Subcutaneous abdominal adipose tissue (tissue), 5 donors: ENCODE results near the gene SERINC1.

Experiments used
- H3K27ac ChIP-seq: one replicate; pipeline ENCODE4 v1.7.0; 2013; ENCODE audit warnings: low read depth, mild to moderate bottlenecking, inconsistent platforms, low read length, moderate library complexity
- H3K27me3 ChIP-seq, 5 donors: one replicate each; pipeline ENCODE4 v1.7.0; 2013; ENCODE audit warnings: low read length in 5 of 5, inconsistent platforms in 1 of 5; ENCODE audit not compliant: control insufficient read depth in 5 of 5, insufficient read depth in 4 of 5
- H3K36me3 ChIP-seq, 5 donors: one replicate each; pipeline ENCODE4 v1.7.0; 2013; ENCODE audit warnings: low read length in 5 of 5; ENCODE audit not compliant: control insufficient read depth in 5 of 5, insufficient read depth in 5 of 5
- H3K4me1 ChIP-seq, 5 donors: one replicate each; pipeline ENCODE4 v1.7.0; 2013; ENCODE audit warnings: low read length in 5 of 5, mild to moderate bottlenecking in 3 of 5, moderate library complexity in 1 of 5; ENCODE audit not compliant: control insufficient read depth in 5 of 5, insufficient read depth in 5 of 5
- H3K4me3 ChIP-seq, 5 donors: one replicate each; pipeline ENCODE4 v1.7.0; 2013; ENCODE audit warnings: low read length in 5 of 5, low read depth in 1 of 5
- H3K9ac ChIP-seq, 5 donors: one replicate each; pipeline ENCODE4 v1.7.0; 2013; ENCODE audit warnings: low read length in 5 of 5, mild to moderate bottlenecking in 4 of 5, moderate library complexity in 3 of 5
- H3K9me3 ChIP-seq, 5 donors: one replicate each; pipeline ENCODE4 v1.7.0; 2013; ENCODE audit warnings: low read length in 5 of 5; ENCODE audit not compliant: control insufficient read depth in 5 of 5
- donor health status: healthy.
- donor health status: healthy.
- donor health status: healthy.
- donor health status: healthy.
- donor health status: healthy.

SERINC1 gene

DNA sequence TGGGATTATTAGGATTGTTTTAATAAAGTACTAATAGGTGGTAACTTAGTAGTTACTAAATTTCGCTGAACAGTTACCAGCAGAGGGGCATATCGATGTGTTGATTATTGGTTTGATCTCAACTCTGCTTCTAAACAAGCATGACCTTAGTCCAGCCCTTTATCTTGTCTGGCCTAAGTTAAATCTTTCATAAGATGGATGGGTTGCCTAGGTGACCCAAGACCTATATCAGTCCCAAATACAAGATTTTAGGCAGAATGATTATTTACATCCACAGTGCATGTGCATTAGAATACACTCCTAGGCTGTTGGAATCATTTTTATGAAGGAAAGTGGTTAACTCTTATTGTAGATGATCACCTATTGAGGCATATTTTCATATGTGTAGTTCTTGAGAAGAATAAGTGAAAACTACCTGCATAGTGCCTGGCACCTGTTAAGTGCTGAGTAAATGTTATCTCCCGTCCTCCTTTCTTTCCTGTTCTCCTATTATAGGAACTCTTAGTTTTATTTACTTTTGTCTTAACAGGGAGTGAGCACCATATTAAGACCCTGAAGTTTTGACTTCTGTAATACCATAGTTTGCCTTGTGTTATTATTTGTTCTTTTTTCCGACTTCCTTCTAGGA, 71.0 kb downstream of the SERINC1 start:
- Histone ChIP-seq H3K4me3 (peak overlapping the region; percentile 71 to 100 (median 98)), H3K36me3 (no peaks in the 10 kb centered on the region), H3K4me1 (peaks cover 0 to 23% (median 21%) of the 10 kb centered on the region in 5 donors), H3K9me3 (no peaks in the 10 kb centered on the region), H3K27ac (no peak overlapping the region), H3K9ac (peak overlapping the region in 4 of 5 donors; percentile 86 to 97 (median 90)), H3K27me3 (no peaks in the 10 kb centered on the region)

DNA sequence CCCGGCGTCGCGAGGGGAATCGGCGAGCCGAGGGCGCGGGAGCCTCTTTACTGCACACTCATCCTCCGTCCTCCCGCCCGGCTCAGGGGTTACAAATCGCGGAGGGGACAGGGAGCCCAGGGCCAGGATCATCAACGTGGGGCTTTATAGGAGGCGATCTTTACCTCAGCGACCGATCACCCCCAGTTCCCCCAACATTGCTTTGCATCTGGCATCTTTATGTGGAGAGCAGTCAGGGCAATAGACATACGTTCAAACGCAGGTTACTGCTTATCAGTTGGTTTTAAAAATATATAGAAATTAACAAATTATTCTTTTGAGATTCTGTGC, 71.5 kb downstream of the SERINC1 start:
- H3K27me3 ChIP-seq = no peaks in the 10 kb centered on the region
- H3K27ac ChIP-seq = peak overlapping the region; percentile 49
- H3K4me3 ChIP-seq = peak overlapping the region; percentile 71 to 100 (median 98)
- peaks cover 0 to 19% (median 16%) of the 10 kb centered on the region in 5 donors for H3K4me1 ChIP-seq
- H3K36me3 ChIP-seq = no peaks in the 10 kb centered on the region
- peak overlapping the region in 4 of 5 donors; percentile 86 to 97 (median 90) for H3K9ac ChIP-seq
- H3K9me3 ChIP-seq = no peaks in the 10 kb centered on the region

DNA sequence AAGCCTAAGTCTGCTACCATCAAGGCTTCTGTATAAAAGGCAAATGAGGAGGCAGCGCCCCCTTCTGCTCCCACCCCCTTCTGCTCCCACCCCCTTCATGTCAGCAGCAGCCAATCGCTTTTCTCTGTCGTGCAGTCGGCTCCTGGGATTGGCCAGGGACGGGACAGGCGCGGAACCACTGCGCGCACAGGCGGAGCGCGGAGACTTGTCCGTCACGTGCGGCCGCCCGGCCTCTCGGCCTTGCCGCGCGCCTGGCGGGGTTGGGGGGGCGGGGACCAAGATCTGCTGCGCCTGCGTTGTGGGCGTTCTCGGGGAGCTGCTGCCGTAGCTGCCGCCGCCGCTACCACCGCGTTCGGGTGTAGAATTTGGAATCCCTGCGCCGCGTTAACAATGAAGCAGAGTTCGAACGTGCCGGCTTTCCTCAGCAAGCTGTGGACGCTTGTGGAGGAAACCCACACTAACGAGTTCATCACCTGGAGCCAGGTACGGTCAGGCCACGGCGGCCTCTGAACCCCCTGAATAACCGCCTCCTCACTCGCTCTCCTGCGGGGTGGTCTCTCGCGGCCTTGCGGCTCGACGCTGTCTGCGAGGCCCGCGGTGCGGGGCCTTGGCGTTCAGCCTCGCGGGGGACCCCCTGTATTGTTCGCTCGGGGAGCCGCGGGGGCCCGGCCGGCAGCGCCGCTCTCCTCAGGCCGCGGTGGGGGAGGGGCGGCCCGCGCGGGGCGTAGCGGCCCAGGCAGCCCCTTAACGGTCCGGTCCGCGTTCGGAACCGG, 72.1 kb downstream of the SERINC1 start, which contains the start of gene HSF2:
HSF2 (plus strand) TSS at position 305 of the 773 bp plus-strand sequence; CDS start at position 391, 86 bp downstream.
- Histone ChIP-seq H3K4me3 (peak within 1 kb of the TSS; percentile 96 to 100 (median 98)), H3K27me3 (no peaks in the 10 kb centered on the region), H3K4me1 (peaks cover 0 to 19% (median 16%) of the 10 kb centered on the region in 5 donors), H3K27ac (peak within 1 kb of the TSS; percentile 49), H3K36me3 (no peaks in the 10 kb centered on the region), H3K9me3 (no peaks in the 10 kb centered on the region), H3K9ac (peak within 1 kb of the TSS in 4 of 5 donors; percentile 86 to 97 (median 90))

DNA sequence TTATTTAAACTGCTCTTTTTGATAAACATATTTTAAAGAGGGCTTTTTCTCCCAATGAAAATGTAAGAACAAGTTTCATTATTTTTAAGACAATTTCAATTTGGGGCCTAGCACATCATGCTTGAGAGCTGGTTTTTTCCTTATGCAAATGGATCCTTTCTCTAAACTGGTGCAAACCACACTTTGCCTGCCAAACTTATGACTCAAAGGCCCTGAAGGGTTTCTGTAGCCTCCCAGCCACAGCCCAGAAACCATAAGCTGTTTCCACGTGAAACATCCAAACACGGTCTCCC, 72.6 kb downstream of the SERINC1 start:
- Histone ChIP-seq H3K9me3 (no peaks in the 10 kb centered on the region), H3K4me3 (peak overlapping the region; percentile 58 to 81 (median 62)), H3K4me1 (peaks cover 0 to 19% (median 16%) of the 10 kb centered on the region in 5 donors), H3K36me3 (no peaks in the 10 kb centered on the region), H3K27ac (peak overlapping the region; percentile 17), H3K9ac (peak overlapping the region in 1 of 5 donors; percentile 36), H3K27me3 (no peaks in the 10 kb centered on the region)

DNA sequence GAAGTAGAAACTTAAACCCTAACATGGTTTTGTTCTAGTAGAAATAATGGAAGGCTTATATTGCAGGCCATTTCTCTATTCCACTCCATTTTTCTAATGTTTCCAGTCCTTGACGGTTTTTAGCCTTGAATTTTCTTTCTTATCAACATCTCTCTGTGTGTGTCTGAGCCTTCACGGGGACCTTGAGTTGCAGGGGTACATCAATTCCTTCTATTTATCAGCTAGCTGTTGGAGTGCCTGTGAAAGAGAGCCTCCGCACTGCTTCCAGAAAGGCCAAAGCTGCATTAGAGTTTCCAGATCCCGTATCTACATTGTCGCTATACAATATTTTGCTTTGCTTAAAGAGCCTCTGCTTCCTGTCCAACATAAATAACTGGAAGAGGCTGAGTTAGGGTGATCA, 77.6 kb downstream of the SERINC1 start:
- Histone ChIP-seq H3K4me1 (peaks cover 0 to 5% (median 3%) of the 10 kb centered on the region in 5 donors), H3K27ac (no peak overlapping the region), H3K36me3 (no peaks in the 10 kb centered on the region), H3K9ac (no peak overlapping the region), H3K9me3 (no peaks in the 10 kb centered on the region), H3K27me3 (peaks cover 0 to 2% (median 0%) of the 10 kb centered on the region in 5 donors), H3K4me3 (no peak overlapping the region)

DNA sequence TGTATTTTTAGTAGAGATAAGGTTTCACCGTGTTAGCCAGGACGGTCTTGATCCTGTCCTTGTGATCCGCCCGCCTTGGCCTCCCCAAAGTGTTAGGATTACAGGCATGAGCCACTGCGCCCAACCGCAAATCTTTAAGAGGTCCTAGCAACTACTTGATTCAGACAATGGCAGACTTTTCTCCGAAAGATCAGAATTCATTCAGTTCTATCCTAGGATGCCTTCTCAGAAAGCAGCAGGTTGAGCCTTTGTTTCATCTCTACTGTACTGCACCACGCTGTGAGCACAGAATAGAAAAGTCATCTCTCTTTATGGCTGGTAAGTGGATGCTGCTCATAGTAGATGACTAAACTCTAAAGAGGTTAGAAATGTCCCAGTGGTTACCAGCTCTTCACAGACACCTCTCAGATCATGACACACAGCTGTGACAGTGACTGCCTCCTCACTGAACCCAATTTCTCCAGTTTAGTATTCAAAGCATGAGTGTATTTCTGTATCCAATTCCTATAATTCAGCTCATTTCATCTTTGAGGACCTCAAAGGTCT, 78.2 kb downstream of the SERINC1 start:
- no peaks in the 10 kb centered on the region for H3K9me3 ChIP-seq
- H3K36me3 ChIP-seq = no peaks in the 10 kb centered on the region
- peaks cover 0 to 2% (median 0%) of the 10 kb centered on the region in 5 donors for H3K27me3 ChIP-seq
- H3K9ac ChIP-seq = no peak overlapping the region
- H3K27ac ChIP-seq = no peak overlapping the region
- no peak overlapping the region for H3K4me3 ChIP-seq
- H3K4me1 ChIP-seq = no peaks in the 10 kb centered on the region
